Stimulated activated naive CD4-positive, alpha-beta T cell (primary cell): Measurements from ENCODE around the gene ANKHD1.
"Not testable (repeated sequence)": the region's sequence is repeated elsewhere in the genome, so short reads cannot be mapped to it uniquely, and the experiment has no call there.

Source experiments
- DNase-seq, 6 experiments: peaks; one replicate each; lab custom pipeline; 2025; lab: John Stamatoyannopoulos, UW

ANKHD1 gene

GRCh38 chr5:140381351-140381750 is 20.3 kb upstream of the ANKHD1 start:
- DNase-seq: no peak

GRCh38 chr5:140381972-140382371 is 19.7 kb upstream of the ANKHD1 start:
- no peak for DNase-seq

GRCh38 chr5:140382866-140383265 is 18.8 kb upstream of the ANKHD1 start:
- no peak for DNase-seq

- DNase-seq: no peak
Measured at GRCh38 chr5:140383300-140383699, 18.3 kb upstream of the ANKHD1 start.

- DNase-seq: no peak
Measured at GRCh38 chr5:140388052-140388451, 13.6 kb upstream of the ANKHD1 start.

GRCh38 chr5:140391312-140391711 is 10.3 kb upstream of the ANKHD1 start:
- no peak for DNase-seq

GRCh38 chr5:140391732-140392131 is 9.9 kb upstream of the ANKHD1 start:
- no peak for DNase-seq

- no peak for DNase-seq
Measured at GRCh38 chr5:140393738-140394137, 7.9 kb upstream of the ANKHD1 start.

GRCh38 chr5:140398379-140398811 is 3.2 kb upstream of the ANKHD1 start:
- DNase-seq: no peak

GRCh38 chr5:140399979-140400729 is 1.5 kb upstream of the ANKHD1 start:
- DNase-seq: peak in 1 of 6 experiments; percentile 57

GRCh38 chr5:140400730-140401361 is 787 bp upstream of the ANKHD1 start:
- DNase-seq: peak; percentile 81 to 98 (median 92)

GRCh38 chr5:140402258-140403074 is 833 bp downstream of the ANKHD1 start:
- DNase-seq: peak; percentile 6 to 70 (median 60)

GRCh38 chr5:140403613-140404012 is 2.0 kb downstream of the ANKHD1 start:
- DNase-seq: no peak

GRCh38 chr5:140408750-140409241 is 7.2 kb downstream of the ANKHD1 start:
- DNase-seq: no peak

- DNase-seq: no peak
Measured at GRCh38 chr5:140413230-140413629, 11.6 kb downstream of the ANKHD1 start.

- DNase-seq: no peak
Measured at GRCh38 chr5:140417235-140417634, 15.6 kb downstream of the ANKHD1 start.

- no peak for DNase-seq
Measured at GRCh38 chr5:140418862-140419520, 17.4 kb downstream of the ANKHD1 start.

- no peak for DNase-seq
Measured at GRCh38 chr5:140420226-140420570, 18.6 kb downstream of the ANKHD1 start.

- no peak for DNase-seq
Measured at GRCh38 chr5:140420665-140421361, 19.2 kb downstream of the ANKHD1 start.

- not testable (repeated sequence) for DNase-seq
Measured at GRCh38 chr5:140421375-140421774, 19.7 kb downstream of the ANKHD1 start.

GRCh38 chr5:140423609-140424008 is 22.0 kb downstream of the ANKHD1 start:
- DNase-seq: no peak
